ENCODE data around the gene PPP6R3.
"Not testable (repeated sequence)": the region's sequence is repeated elsewhere in the genome, so short reads cannot be mapped to it uniquely, and the experiment has no call there.

GRCh38 chr11:68628837-68629236 is 168.3 kb downstream of the PPP6R3 start:
- not testable (repeated sequence) for TF ChIP-seq CTCF (IDR thresholded peaks at IDR 0.05; ENCODE audit: poor library complexity); EZH2 (IDR thresholded peaks at IDR 0.05; ENCODE audit: borderline replicate concordance)
